ENCODE results near the gene ATAD3B.

DNA sequence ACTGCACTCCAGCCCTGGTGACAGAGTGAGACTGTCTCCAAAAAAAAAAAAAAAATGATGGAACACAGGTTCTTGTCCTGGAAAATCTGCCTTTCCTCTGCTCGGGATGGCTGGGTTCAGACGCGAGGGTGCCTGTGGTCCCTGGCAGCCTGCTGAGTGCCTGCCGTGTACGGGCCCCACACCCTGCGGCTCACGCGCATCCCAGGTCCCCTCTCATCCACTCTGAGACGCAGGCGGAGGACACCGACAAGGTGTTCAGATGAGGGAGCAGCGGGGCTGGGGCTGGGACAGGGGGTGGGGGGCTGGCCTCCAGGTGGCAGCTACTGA, 46.2 kb upstream of the ATAD3B start:
- TF ChIP-seq POLR2A (IDR thresholded peaks at IDR 0.05; ENCODE audit: borderline replicate concordance, extremely low read depth, insufficient read depth, insufficient read length): no peak
- no peak for TF ChIP-seq FOSL1 (IDR thresholded peaks at IDR 0.05; ENCODE audit: low read depth)
- TF ChIP-seq EZH2 (IDR thresholded peaks at IDR 0.05): no peak
- TF ChIP-seq, protein P1, sequence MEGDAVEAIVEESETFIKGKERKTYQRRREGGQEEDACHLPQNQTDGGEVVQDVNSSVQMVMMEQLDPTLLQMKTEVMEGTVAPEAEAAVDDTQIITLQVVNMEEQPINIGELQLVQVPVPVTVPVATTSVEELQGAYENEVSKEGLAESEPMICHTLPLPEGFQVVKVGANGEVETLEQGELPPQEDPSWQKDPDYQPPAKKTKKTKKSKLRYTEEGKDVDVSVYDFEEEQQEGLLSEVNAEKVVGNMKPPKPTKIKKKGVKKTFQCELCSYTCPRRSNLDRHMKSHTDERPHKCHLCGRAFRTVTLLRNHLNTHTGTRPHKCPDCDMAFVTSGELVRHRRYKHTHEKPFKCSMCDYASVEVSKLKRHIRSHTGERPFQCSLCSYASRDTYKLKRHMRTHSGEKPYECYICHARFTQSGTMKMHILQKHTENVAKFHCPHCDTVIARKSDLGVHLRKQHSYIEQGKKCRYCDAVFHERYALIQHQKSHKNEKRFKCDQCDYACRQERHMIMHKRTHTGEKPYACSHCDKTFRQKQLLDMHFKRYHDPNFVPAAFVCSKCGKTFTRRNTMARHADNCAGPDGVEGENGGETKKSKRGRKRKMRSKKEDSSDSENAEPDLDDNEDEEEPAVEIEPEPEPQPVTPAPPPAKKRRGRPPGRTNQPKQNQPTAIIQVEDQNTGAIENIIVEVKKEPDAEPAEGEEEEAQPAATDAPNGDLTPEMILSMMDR (IDR thresholded peaks at IDR 0.05 in 2 of 3, conservative IDR thresholded peaks at IDR 0.05 in 1 of 3; ENCODE audit: borderline replicate concordance in 1 of 3, insufficient read depth in 1 of 3, low read depth in 2 of 3, low read length in 2 of 3): no peak
- TF ChIP-seq, protein P2, sequence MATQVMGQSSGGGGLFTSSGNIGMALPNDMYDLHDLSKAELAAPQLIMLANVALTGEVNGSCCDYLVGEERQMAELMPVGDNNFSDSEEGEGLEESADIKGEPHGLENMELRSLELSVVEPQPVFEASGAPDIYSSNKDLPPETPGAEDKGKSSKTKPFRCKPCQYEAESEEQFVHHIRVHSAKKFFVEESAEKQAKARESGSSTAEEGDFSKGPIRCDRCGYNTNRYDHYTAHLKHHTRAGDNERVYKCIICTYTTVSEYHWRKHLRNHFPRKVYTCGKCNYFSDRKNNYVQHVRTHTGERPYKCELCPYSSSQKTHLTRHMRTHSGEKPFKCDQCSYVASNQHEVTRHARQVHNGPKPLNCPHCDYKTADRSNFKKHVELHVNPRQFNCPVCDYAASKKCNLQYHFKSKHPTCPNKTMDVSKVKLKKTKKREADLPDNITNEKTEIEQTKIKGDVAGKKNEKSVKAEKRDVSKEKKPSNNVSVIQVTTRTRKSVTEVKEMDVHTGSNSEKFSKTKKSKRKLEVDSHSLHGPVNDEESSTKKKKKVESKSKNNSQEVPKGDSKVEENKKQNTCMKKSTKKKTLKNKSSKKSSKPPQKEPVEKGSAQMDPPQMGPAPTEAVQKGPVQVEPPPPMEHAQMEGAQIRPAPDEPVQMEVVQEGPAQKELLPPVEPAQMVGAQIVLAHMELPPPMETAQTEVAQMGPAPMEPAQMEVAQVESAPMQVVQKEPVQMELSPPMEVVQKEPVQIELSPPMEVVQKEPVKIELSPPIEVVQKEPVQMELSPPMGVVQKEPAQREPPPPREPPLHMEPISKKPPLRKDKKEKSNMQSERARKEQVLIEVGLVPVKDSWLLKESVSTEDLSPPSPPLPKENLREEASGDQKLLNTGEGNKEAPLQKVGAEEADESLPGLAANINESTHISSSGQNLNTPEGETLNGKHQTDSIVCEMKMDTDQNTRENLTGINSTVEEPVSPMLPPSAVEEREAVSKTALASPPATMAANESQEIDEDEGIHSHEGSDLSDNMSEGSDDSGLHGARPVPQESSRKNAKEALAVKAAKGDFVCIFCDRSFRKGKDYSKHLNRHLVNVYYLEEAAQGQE (IDR thresholded peaks at IDR 0.05; ENCODE audit: low read depth): no peak
- no peak for TF ChIP-seq RAD21 (IDR thresholded peaks at IDR 0.05; ENCODE audit: low read depth)
- no peak for TF ChIP-seq ZNF274 (IDR thresholded peaks at IDR 0.05; ENCODE audit: low read depth, low read length)
- TF ChIP-seq CEBPB (IDR thresholded peaks at IDR 0.05; ENCODE audit: low read depth): no peak
